IPS DF 4.7 (cell line): ENCODE data around the gene NPPA.
"Not testable (repeated sequence)": the region's sequence is repeated elsewhere in the genome, so short reads cannot be mapped to it uniquely, and the experiment has no call there.

ENCODE experiments used
- DNase-seq: peaks from one replicate; pipeline ENCODE4 v3.0.0-alpha.2; 2013; ENCODE audit warnings: low spot score; ENCODE audit errors: extremely low read depth

NPPA gene

DNA sequence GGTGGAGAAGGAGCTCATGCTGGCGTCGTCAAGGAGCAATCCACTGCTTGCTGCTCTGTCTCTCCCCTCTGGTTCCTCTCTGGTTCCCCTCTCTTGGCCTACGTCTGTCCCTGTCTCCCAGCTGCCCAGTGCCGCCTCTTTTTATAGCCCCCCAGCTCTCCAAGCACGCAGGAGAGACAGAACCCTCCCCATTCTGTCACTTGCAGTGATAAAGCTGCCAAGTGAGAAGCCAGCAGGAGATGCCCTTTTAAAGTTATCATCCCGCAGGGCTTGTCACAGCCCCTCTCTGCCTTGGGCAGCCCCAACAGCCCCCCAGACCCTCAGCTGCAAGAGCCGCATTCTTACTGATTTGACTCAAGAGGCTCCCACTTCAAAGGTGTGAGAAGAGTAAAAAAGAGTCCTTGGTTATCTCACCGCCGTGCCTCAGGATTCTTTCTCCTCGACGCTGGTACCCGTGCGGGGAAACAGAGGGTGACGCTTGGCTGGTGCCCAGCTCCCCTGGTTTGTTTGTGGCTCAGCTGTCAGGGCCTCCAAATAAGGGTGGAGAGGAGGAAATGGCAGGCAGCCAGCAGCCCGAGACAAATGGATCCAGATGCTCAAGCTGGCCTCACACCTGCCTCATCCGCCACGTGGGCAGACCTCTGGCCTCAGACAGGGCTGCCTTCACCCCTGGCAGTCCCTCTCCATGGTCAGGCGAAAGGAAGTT lies at the start of gene NPPA:
TSS of gene NPPA (minus strand) at position 117 of the 706 bp plus-strand sequence. CDS start at position 18, 99 bp downstream.
- DNase-seq, result no peak

DNA sequence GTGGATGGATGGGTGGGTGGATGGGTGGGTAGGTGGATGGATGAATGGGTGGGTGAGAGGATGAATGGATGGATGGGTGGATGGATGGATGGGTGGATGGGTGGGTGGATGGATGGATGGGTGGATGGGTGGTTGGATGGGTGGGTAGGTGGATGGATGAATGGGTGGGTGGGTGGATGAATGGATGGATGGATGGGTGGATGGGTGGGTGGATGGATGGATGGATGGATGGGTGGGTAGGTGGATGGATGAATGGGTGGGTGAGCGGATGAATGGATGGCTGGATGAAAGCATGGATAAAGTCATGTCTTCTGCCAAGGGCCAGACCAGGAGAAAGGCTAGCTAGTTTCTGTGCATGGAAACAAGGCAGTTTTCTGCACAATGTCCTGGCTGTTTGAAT lies 46.9 kb upstream of the NPPA start:
- not testable (repeated sequence) for DNase-seq

DNA sequence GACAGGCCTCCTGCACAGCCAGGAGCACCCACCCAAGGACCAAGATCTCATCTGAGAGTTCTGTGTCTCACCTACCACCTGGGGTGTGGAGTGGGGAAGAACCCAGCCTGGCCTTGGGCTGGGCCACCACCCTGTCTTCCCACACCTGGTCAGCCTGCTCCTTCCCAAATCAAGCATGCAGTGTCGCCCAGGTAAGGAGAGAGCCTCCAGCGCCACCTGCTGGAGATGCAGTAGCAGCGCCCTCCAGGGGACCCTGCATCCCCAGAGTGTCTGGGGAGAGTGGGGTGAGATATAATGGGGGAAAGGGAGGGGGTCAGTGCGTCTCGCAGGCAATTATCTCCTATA lies 46.3 kb upstream of the NPPA start:
- no peak for DNase-seq

- DNase-seq, result no peak
These were observed 44.0 kb upstream of the NPPA start for GRCh38 chr1:11891433-11892186.

DNA sequence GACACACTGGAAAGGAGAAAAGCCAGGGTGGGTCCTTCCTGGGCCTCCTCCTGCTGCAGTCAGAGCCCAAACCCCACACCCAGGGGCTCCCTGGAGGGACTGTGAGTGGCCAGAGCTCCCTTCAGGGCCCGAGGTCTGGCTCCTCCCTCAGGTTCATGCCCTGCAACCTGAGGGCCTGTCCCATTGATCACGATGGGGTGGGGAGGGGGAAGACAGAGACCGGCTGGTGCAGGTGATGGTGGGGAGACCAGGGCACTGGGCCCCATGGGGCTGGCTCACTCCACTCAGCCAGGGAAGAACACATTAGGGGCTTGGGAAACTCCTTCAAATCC lies 41.3 kb upstream of the NPPA start:
- DNase-seq, result no peak

GRCh38 chr1:11888206-11888876 lies 40.8 kb upstream of the NPPA start:
- no peak for DNase-seq

DNA sequence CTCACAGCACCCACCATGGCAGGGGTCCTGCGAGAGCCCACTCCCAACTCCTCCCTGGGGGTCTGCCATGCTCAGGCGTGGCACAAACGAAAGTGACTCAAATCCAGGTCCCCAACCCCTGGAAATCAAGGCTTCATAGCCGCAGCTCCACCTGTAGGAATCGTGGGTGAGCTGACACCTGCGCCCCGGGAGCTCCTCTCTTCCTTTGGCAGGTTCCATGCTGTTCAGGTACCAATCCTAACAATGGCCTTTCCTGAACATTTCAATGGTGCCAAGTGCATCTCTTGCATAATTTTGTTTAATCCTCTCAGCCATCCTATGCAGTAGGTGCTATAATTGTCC lies 40.1 kb upstream of the NPPA start:
- DNase-seq, result no peak

DNA sequence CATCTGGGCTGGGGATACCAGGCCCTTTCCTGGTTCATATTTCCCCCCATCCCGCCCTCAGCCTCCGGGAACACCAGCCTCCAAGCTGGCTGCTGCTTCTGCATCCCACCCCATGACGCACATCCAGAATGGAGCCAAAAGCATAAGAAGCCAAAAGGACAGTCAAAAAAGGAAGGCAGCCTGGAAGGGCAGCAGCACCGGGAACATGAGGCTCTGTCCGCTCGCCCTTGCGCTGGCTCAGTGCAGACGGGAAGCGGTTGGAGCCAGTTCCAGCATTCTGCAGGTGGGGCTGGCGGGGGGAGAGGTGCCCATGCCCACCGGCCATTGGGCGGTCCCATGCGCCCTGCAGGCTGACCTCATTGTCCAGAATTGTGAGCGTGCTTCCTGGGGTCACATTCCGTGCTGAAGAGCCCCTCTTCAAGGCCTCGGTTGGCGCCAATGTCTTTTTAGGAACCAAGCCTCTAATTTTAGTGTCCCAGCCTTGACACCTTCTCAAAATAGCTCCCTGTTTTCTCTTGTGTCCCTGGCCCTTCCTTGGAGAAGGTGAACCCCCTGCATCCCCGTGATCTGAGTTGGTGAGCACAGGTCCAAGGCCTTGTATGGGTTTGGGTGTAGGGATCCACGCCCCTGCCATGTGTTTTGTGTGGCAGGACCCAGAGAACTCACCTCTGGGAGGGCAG lies 39.5 kb upstream of the NPPA start:
- DNase-seq, result no peak

GRCh38 chr1:11885916-11886315 lies 38.3 kb upstream of the NPPA start:
- no peak for DNase-seq

DNA sequence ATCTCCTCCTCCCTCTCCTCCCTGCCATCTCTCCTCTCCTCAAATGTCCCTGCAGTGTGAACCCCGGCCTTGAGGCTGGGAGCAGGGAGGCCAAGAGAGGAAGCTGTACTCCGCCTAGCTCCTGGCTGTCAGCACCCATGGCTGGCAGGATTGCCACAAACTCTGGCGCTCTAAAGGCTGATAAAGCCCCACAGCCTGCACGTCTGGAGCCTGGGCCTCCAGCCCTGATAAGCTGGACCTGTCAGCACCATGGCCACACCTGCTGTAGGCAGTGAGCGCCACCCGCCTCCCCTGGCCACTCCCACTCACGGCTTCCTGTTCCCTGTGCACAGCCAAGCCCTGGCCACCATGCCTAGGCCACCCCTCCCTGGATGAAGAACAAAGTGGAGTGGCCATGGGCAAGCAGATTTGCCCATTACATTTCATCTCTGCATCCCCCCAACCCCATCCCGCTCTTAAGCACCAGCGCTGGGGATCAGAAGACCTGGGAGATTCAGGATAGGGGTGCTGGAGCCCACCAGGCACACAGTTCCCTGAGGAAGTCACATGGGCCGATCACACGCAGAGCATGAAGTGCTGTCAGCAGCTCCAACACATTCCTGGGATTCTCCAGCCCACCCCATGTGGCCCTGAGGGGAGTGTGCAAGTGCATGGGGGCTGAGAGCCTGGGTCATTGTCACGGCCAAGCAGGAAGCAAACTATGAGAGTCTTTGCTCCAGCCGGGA lies 35.4 kb upstream of the NPPA start:
- DNase-seq, result no peak

- no peak for DNase-seq
These were observed 34.3 kb upstream of the NPPA start for GRCh38 chr1:11881749-11882441.

DNA sequence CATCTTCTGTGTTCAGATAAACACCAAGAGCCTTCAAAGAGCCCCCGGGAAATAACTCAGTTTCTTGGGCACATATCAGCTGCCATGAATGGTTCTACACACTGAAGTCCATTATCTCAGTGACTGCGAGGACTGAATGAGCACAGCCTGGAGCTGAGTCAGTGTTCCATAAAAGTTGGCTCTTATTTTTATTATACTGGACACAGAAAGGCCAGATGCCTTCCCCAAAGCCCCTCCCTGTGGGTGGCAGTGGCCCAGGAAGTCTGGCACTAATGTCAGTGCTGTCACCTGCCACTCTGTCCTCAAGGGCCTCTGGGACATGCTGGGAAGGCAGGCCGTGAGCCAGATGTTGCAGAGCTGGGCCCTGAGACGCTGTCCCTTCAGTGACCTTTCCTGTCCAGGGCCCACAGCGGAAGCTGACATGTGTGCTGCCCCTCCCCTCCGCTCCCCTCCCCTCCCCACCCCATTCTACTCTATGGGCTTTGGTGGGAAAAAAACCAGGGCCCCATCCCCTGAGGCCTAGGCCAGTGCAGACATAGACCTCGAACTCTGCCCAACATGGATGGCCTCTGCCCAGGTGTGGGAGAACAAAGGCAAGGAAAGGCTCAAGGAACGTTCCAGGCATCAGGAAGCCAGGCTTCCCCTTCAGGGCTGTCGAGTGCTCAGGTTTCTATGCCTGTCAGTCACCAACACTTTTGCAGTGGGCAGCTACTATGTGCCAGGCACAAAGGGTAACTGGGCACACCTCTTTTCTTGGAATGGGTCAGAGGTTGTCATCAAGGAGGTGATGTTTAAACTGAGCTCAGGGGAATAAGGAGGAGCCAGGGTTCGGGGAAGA lies 33.5 kb upstream of the NPPA start:
- DNase-seq, result no peak

DNA sequence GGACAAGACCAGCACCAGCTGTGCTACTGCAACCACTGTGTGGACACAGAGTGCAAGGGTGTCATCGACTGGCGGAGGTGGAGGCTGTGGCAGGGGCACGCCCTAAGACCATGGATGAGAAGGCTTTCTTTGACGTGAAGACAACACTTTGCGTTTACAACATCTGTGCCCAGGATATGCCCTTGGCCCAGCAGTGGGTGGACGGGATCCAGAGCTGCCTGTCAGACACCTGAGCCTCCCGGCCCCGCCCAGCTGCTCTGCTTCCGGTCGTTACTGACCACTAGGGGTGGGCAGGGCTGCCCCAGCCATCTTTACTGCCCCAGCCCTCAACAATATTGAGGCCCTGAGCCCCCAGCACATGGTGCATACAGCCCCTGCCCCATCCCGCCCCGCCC lies 32.6 kb upstream of the NPPA start:
- no peak for DNase-seq

DNA sequence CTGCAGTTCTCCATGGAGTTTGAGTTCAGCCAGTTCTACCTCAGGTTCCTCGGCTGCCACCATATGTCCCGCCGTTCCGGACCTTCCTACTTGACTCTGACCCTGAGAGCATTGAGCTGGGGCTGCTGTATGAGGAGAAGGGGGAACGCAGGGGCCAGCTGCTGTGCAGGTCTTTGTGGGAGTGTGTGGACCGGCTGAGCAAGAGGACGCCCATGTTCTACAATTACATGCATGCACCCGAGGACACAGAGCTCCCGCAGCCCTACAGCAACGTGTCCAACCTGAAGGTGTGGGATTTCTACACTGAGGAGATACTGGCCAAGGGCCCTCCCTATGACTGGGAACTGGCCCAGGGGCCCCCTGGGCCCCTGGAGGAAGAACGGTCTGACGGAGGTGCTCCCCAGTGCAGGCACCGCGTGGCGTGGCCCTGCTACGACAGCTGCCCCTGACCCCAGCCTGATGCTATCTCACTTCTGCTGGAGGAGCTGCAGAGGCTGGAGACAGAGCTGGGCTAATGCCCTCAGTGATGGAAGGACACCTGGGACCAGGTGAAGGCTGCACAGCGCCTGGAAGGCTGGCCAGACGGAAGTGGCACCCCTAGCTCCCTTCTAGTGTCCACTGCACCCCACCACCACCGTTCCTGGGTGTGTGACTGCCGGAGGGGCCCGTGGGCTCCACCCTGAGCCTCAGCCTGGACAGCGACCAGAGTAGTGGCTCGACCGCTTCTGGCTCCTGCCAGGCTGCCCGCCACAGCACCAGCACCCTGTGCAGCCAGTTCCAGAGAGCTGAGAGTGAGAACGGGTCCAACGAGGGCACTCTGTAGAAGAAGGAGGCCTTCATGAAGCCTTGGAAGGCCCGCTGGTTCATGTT lies 32.0 kb upstream of the NPPA start:
- no peak for DNase-seq

DNA sequence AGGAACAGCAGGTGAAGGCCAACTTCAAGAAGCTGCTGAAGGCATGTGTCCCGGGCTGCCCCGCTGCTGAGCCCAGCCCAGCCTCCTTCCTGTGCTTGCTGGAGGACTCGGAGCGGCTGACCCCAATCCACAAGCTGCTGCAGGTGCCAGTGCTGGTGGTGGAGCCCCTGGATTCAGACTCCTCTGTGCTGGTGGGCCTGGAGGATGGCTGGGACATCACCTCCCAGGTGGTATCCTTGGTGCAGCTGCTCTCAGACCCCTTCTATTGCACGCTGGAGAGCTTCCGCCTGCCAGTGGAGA lies 31.3 kb upstream of the NPPA start:
- no peak for DNase-seq

DNA sequence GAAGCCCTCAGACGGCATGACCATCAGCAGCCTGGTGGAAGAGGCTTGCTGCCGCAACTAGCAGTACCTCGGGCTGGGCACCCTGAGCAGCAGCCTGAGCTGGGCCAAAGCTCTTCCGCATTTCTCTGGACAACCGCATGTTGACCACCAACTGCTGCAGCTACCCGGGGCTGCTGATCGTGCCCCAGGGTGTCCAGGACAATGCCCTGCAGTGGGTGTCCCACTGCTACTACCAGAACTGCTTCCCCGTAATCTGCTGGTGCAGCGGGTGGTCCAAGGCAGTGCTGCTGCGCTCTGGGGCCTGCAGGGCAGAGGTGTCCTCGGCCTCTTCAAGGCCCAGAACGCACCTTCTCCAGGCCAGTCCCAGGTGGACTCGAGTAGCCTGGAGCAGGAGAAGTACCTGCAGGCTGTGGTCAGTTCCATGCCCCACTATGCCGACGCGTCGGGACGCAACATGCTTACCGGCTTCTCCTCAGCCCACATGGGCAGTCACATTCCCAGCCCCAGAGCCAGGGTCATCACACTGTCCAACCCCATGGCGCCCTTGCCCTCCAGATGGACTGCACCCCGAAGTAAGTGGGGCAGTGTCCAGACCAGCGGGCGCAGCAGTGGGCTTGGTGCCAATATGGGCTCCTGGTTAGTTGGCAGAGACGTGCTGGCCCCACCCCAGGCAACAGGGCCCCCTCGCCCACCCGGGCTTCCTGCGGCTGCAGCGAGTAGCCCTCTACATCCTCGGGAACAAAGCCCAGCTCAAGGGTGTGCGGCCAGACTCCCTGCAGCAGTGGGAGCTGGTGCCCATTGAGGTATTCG lies 30.7 kb upstream of the NPPA start:
- no peak for DNase-seq

- DNase-seq, result no peak
These were observed 29.5 kb upstream of the NPPA start for GRCh38 chr1:11877074-11877473.

DNA sequence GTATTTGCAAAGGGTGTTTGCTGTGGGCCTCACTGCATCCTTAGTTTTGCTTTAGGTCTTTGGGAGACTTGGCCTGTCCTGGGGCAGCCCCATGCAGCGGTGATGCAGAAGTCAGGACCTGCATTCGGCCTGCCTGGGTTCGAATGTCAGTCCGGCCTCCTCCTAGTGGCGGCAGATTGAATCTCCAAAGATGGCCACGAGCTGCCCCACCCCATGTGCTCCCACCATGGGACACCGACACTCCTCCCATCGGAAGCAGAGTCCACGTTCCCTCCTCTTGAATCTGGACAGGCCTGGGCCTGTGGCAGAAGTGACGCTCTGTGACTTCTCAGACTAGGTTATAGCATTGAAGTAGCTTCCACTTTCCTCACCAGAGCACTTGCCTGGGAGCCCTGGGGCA lies 27.5 kb upstream of the NPPA start:
- no peak for DNase-seq

GRCh38 chr1:11874624-11875023 lies 27.0 kb upstream of the NPPA start:
- DNase-seq, result no peak
